HG03095 (cell line): Measurements from ENCODE around the gene DPEP1.

Experiments used
- ATAC-seq: cut with Tn5 transposase; IDR thresholded peaks from one replicate; pipeline ENCODE4 v1.9.1; 2021; ENCODE audit warnings: moderate library complexity; ENCODE audit not compliant: unreplicated experiment

Gene DPEP1

DNA sequence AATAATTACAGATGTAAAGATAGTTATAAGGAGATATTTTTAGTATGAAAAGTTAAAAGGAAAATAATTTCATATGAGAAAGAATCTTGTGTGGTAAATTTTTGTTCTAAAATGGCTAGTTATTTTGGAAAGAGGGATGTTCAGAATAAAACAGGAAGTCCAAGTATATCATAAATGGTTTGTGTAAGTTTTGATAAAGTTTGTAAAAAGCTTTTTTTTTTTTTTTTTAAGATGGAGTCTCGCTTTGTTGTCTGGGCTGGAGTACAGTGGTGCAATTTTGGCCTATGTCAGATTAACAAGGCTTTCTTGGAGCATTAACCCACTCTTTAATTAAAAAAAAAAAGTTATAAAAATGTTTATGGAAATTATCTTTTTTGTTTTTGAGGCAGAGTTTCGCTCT, 64.8 kb downstream of the DPEP1 start:
- no peak for ATAC-seq

- ATAC-seq: no peak
Observed at GRCh38 chr16:89685916-89686315, 72.5 kb downstream of the DPEP1 start.

DNA sequence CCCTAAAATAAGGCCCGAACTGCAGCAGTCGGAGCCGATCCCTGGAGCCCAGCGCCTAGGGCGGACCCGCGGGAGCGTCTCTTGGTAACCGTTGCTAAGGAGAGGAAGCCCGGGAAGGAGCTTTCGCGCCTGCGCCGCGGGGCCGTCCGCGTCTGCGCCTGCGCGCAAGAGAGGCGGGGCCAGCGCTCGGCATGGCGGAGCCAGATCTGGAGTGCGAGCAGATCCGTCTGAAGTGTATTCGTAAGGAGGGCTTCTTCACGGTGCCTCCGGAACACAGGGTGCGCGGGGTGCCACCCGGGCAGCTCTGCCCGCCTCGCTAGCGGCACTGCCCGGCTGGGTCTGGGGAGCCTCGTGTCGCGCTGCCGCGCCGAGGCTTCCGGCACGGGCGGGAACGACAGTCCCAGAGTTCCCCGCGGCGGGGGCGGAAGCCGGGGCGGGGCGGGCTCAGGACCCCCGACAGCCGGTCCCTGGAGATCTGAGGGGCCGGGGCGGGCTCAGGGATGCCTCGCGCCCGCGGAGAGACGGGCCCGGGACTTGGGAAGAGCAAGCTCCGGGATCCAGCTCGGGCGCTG, 73.2 kb downstream of the DPEP1 start, which contains the start of gene CDK10:
Gene CDK10 (plus strand): TSS at position 170 of the 572 bp plus-strand sequence. CDS start 22 bp downstream, at position 192.
- ATAC-seq: peak; percentile 73

DNA sequence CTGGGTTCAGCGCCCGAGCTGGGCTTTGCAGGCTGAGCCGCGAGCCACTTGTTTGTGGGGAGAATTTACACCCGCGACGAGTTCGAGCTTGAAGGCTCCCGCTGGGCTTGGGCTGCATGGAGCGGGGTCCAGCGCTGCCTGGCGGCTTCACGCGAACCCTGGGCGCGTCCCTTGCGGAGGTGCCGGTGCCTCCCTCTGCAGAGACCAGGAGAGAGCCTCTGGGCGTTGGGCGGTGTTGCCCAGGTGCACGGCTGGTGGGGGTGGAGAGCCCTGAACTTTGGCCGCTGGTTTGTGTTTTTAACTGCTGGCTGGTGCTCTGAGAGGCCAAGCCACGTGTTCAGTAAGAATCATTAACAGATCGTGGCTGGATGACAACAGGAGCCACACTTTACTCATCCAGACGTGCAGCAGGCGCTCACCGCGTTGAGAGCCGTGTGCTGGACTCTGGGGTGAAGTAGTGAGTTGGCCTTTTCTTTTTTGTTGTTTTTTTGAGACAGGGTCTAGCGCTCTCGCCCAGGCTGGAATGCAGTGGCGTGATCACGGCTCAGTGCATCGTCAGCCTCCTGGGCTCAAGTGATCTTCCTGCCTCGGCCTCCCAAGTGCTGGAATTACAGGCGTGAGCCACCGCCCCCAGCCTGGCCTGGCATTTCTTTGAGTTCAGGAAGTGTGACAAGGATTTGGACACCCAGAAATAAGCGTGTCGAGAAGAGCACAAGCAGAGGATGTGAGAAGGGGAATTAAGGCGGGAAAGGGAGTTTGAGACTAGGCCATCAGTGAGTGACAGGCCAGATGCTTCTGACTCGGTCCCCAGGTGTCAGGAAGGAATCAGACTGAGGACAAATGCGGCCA, 73.9 kb downstream of the DPEP1 start:
- peak; percentile 23 for ATAC-seq
